AG09309 (cell line): ENCODE results near the gene IL3.

ENCODE experiments used
- DNase-seq: peaks from one replicate; pipeline ENCODE4 v3.0.0-alpha.2; 2010; ENCODE audit warnings: low read depth
- H3K4me3 ChIP-seq: 2 replicates; pipeline ENCODE4 v1.5.1; 2011; ENCODE audit warnings: mild to moderate bottlenecking, low read depth, low read length, moderate library complexity; ENCODE audit not compliant: control insufficient read depth
- TF ChIP-seq, protein P1 (sequence below): IDR thresholded peaks from 2 replicates; pipeline ENCODE4 v1.5.1; 2011; ENCODE audit warnings: mild to moderate bottlenecking, low read depth, low read length, inconsistent platforms; ENCODE audit not compliant: insufficient read depth, control insufficient read depth; ENCODE audit errors: missing control alignments

IL3 gene

DNA sequence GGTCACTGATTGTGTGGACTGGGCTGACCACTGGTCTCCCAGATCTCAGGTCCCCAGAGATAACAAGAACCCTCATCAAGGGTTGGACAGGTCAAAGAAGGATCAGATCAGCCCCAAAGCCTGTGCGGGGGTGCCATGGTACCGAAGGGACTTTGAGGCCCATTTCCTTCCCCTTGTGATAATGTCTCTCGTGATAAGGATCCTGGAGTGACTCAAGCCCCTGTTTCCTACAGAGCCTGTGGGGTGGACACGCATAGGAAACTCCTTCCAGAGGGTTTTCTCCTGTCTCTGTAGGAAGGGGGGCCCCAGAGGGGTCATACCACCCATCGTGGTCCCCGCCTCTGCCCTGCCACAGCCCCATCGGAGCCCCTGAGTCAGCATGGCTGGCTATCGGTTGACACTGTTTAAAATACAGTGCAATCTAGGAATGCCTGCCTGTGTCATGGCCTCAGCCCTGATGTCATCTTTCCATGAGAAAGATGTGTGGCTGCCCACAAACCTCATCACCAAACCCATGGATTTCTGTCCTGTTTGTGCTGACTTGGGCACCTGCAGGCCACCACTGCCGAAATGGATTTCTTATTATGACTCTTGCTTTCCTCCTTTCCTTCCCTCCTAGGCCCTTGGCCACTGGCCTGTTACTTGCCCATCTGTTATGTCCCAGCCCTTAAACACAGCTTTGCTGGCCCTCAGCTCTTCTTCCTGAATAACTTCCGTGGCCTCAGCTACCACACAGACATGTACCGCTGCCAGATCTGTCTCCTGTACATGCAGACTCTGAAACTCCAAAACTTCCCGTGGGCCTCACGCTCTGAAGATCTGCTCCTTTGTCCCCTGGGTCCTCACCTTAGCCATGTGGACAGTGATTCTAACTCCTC is 10.2 kb downstream of the IL3 start:
- TF ChIP-seq, protein P1, sequence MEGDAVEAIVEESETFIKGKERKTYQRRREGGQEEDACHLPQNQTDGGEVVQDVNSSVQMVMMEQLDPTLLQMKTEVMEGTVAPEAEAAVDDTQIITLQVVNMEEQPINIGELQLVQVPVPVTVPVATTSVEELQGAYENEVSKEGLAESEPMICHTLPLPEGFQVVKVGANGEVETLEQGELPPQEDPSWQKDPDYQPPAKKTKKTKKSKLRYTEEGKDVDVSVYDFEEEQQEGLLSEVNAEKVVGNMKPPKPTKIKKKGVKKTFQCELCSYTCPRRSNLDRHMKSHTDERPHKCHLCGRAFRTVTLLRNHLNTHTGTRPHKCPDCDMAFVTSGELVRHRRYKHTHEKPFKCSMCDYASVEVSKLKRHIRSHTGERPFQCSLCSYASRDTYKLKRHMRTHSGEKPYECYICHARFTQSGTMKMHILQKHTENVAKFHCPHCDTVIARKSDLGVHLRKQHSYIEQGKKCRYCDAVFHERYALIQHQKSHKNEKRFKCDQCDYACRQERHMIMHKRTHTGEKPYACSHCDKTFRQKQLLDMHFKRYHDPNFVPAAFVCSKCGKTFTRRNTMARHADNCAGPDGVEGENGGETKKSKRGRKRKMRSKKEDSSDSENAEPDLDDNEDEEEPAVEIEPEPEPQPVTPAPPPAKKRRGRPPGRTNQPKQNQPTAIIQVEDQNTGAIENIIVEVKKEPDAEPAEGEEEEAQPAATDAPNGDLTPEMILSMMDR: no peak
- DNase-seq: no peak
- no peak overlapping the region for H3K4me3 ChIP-seq

- DNase-seq: no peak
- TF ChIP-seq, protein P1: no peak
- no peak overlapping the region for H3K4me3 ChIP-seq
Observed at GRCh38 chr5:132071338-132071707, 10.9 kb downstream of the IL3 start.

DNA sequence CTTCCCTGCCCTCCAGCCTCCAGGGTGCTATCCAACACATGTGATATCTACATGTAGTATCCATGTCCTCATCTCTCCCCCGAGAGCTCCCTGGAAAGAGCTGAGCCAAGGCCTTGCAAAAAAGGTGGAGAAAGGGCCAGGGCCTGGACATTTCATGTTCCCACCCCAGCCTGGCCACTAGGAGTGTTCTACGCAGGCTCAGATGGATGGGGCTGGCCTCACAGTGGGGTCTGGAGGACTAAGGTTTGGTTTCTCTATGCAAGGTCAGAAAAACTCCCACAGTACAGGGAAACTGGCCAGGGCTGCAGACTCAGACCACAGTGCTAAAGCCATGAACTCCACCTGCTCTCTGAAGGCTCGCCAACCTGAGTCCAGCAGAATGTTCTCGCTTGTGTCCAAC is 11.6 kb downstream of the IL3 start:
- no peak overlapping the region for H3K4me3 ChIP-seq
- TF ChIP-seq, protein P1: no peak
- DNase-seq: no peak

- TF ChIP-seq, protein P1: no peak
- no peak overlapping the region for H3K4me3 ChIP-seq
- no peak for DNase-seq
Observed at GRCh38 chr5:132072528-132072927, 12.1 kb downstream of the IL3 start.

DNA sequence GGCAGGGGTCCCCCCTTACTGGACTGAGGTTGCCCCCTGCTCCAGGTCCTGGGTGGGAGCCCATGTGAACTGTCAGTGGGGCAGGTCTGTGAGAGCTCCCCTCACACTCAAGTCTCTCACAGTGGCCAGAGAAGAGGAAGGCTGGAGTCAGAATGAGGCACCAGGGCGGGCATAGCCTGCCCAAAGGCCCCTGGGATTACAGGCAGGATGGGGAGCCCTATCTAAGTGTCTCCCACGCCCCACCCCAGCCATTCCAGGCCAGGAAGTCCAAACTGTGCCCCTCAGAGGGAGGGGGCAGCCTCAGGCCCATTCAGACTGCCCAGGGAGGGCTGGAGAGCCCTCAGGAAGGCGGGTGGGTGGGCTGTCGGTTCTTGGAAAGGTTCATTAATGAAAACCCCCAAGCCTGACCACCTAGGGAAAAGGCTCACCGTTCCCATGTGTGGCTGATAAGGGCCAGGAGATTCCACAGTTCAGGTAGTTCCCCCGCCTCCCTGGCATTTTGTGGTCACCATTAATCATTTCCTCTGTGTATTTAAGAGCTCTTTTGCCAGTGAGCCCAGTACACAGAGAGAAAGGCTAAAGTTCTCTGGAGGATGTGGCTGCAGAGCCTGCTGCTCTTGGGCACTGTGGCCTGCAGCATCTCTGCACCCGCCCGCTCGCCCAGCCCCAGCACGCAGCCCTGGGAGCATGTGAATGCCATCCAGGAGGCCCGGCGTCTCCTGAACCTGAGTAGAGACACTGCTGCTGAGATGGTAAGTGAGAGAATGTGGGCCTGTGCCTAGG is 13.0 kb downstream of the IL3 start, which contains the start of gene CSF2:
Gene CSF2, plus strand, starts transcription at position 559 of the 783 bp plus-strand sequence. Its CDS starts 35 bp downstream, at position 594.
- TF ChIP-seq, protein P1: no peak
- H3K4me3 ChIP-seq: no peak within 1 kb of the TSS
- DNase-seq: no peak

DNA sequence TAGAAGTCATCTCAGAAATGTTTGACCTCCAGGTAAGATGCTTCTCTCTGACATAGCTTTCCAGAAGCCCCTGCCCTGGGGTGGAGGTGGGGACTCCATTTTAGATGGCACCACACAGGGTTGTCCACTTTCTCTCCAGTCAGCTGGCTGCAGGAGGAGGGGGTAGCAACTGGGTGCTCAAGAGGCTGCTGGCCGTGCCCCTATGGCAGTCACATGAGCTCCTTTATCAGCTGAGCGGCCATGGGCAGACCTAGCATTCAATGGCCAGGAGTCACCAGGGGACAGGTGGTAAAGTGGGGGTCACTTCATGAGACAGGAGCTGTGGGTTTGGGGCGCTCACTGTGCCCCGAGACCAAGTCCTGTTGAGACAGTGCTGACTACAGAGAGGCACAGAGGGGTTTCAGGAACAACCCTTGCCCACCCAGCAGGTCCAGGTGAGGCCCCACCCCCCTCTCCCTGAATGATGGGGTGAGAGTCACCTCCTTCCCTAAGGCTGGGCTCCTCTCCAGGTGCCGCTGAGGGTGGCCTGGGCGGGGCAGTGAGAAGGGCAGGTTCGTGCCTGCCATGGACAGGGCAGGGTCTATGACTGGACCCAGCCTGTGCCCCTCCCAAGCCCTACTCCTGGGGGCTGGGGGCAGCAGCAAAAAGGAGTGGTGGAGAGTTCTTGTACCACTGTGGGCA is 13.8 kb downstream of the IL3 start:
- no peak for DNase-seq
- TF ChIP-seq, protein P1: no peak
- H3K4me3 ChIP-seq: no peak overlapping the region
